Muscle layer of duodenum (tissue), 2 donors: ENCODE results near the gene GAD1.

Experiments
- H3K27ac ChIP-seq: one replicate; pipeline ENCODE4 v1.7.0; 2013; ENCODE audit warnings: mild to moderate bottlenecking, low read length
- H3K27me3 ChIP-seq: one replicate; pipeline ENCODE4 v1.7.0; 2013; ENCODE audit warnings: low read depth, mild to moderate bottlenecking, control low read depth, low read length
- H3K36me3 ChIP-seq, 2 donors: one replicate each; pipeline ENCODE4 v1.7.0; 2013; ENCODE audit warnings: low read length in 2 of 2, control low read depth in 1 of 2, mild to moderate bottlenecking in 1 of 2; ENCODE audit not compliant: insufficient read depth in 2 of 2, control insufficient read depth in 1 of 2
- H3K4me1 ChIP-seq, 2 donors: one replicate each; pipeline ENCODE4 v1.7.0; 2013; ENCODE audit warnings: low read length in 2 of 2, mild to moderate bottlenecking in 2 of 2, control low read depth in 1 of 2, moderate library complexity in 1 of 2; ENCODE audit not compliant: insufficient read depth in 2 of 2, control insufficient read depth in 1 of 2
- H3K4me3 ChIP-seq, 2 donors: one replicate each; pipeline ENCODE4 v1.7.0; 2013; ENCODE audit warnings: low read length in 2 of 2, low read depth in 1 of 2, mild to moderate bottlenecking in 1 of 2
- H3K9me3 ChIP-seq, 2 donors: one replicate each; pipeline ENCODE4 v1.7.0; 2013; ENCODE audit warnings: low read length in 2 of 2, control low read depth in 1 of 2, mild to moderate bottlenecking in 1 of 2; ENCODE audit not compliant: control insufficient read depth in 1 of 2
- donor health status: healthy.

Gene GAD1

GRCh38 chr2:170885130-170885791 lies 68.6 kb downstream of the GAD1 start:
- Histone ChIP-seq H3K4me3 (no peak overlapping the region), H3K4me1 (no peaks in the 10 kb centered on the region), H3K27ac (no peak overlapping the region), H3K36me3 (no peaks in the 10 kb centered on the region), H3K9me3 (no peaks in the 10 kb centered on the region), H3K27me3 (no peaks in the 10 kb centered on the region)

- no peaks in the 10 kb centered on the region for H3K36me3 ChIP-seq
- H3K27me3 ChIP-seq, result no peaks in the 10 kb centered on the region
- no peaks in the 10 kb centered on the region for H3K9me3 ChIP-seq
- H3K27ac ChIP-seq, result no peak overlapping the region
- no peaks in the 10 kb centered on the region for H3K4me1 ChIP-seq
- H3K4me3 ChIP-seq, result no peak overlapping the region
Measured at GRCh38 chr2:170886386-170886785, 69.7 kb downstream of the GAD1 start.

- no peak overlapping the region for H3K27ac ChIP-seq
- no peaks in the 10 kb centered on the region for H3K9me3 ChIP-seq
- H3K4me1 ChIP-seq, result no peaks in the 10 kb centered on the region
- no peak overlapping the region for H3K4me3 ChIP-seq
- no peaks in the 10 kb centered on the region for H3K36me3 ChIP-seq
- H3K27me3 ChIP-seq, result no peaks in the 10 kb centered on the region
Measured at GRCh38 chr2:170887496-170887895, 70.8 kb downstream of the GAD1 start.

DNA sequence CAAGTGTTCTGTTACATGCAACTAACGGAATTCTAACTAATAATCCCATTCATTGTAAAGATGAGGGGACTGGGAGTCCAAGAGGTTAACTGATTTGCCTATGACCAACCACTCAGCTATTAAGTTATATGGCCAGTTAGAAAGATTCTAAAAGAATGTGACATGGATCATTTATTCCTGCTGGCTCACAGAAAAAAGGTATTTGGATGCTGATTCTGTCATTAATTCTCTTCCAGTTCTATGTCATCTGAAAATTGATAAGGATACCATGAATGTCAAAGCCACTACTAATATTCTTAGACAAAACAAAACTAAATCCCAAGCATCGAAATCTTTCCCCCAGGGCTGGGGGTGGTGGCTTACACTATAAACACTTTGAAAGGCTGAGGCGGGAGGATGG lies 71.2 kb downstream of the GAD1 start:
- no peak overlapping the region for H3K27ac ChIP-seq

GRCh38 chr2:170891893-170892292 lies 75.2 kb downstream of the GAD1 start:
- Histone ChIP-seq H3K27me3 (no peaks in the 10 kb centered on the region), H3K9me3 (no peaks in the 10 kb centered on the region), H3K27ac (no peak overlapping the region), H3K4me3 (no peak overlapping the region), H3K4me1 (no peaks in the 10 kb centered on the region), H3K36me3 (no peaks in the 10 kb centered on the region)

More for the DNA sequence above, 71.2 kb downstream of the GAD1 start:
- Histone ChIP-seq H3K4me1 (no peaks in the 10 kb centered on the region), H3K9me3 (no peaks in the 10 kb centered on the region), H3K4me3 (no peak overlapping the region), H3K27me3 (no peaks in the 10 kb centered on the region), H3K36me3 (no peaks in the 10 kb centered on the region)

DNA sequence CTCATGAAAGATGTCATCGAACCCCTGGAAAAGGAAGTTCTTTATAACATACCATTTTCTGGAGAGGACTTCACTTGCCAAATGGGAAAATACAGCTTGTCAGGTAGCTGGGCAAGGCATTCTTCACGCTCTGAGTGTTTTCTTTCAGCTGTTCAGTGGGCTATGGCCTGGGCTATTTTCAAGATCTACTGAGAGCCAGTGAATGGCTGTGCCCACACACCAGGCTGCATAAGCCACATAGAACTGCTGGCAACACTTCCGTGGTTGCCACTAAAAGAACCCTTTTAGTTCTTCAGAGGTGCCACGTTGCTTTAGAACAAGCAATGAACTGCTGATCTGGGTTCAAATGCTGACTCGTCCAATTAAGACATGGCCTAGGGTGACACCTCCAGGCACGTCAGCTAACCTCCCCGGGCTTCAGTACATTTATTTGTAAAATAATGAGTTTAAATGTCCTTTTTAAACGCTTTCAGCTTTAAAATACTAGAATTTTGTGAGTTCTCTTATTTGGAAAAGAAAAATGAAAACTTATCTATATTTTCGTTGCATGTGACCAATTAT lies 75.8 kb downstream of the GAD1 start:
- no peak overlapping the region for H3K4me3 ChIP-seq
- H3K4me1 ChIP-seq, result no peaks in the 10 kb centered on the region
- H3K9me3 ChIP-seq, result no peaks in the 10 kb centered on the region
- H3K27ac ChIP-seq, result no peak overlapping the region
- H3K36me3 ChIP-seq, result no peaks in the 10 kb centered on the region
- no peaks in the 10 kb centered on the region for H3K27me3 ChIP-seq

DNA sequence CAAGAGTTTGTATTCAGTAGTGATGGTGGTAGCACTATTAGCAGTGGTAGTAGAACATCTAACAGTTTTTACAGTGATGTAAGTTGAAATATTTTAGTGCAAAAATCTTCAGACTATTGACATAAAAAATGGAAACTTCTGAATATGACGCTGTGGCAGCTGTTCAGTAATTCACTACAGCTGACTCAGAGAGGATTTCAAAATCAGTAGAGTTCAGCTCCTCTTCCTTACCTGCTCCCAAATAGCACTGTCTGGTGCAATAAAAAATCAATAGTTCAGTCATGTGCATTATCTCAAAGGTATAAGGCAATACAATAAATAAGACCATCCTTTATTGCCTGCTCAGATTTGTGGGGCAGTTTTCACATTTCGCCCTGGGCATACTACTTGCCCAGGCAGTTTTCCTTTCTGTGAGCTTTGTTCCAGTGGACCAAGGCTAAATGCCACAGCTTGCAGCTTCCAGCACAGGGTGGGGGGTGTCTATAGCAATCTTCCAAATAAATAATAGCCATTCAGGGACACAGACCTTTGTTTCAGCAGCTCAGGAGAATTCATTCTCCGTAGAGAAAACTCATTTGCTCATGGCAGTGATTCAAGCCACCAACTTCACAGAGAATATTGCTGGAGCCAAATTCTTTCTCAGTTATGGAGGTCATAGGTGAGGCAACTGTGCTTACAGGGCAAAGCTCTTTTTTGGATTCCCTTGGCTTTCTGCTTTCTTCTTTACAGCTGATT lies 78.5 kb downstream of the GAD1 start:
- H3K9me3 ChIP-seq, result no peaks in the 10 kb centered on the region
- no peak overlapping the region for H3K27ac ChIP-seq
- H3K4me3 ChIP-seq, result no peak overlapping the region
- no peaks in the 10 kb centered on the region for H3K36me3 ChIP-seq
- no peaks in the 10 kb centered on the region for H3K27me3 ChIP-seq
- H3K4me1 ChIP-seq, result no peaks in the 10 kb centered on the region

DNA sequence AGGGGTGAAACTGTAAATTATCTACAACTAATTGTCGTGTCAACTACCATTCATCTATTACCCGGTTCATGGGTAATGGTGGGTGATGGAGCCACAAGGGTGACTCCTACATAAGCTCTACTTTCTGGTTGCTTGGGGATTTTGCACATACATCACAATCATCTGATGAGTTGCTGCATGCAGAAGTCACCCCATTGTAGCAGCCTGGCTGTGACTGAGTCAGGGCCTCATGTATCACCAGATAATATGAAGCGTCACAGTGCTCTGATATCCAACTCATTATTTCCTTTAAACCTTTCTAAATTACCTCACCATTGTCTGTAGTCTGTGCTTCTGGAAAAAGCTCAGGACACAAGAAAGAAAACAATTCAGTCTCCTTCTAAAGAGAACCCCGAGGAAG lies 79.9 kb downstream of the GAD1 start:
- Histone ChIP-seq H3K4me1 (no peaks in the 10 kb centered on the region), H3K27ac (no peak overlapping the region), H3K27me3 (no peaks in the 10 kb centered on the region), H3K36me3 (no peaks in the 10 kb centered on the region), H3K4me3 (no peak overlapping the region), H3K9me3 (no peaks in the 10 kb centered on the region)

- Histone ChIP-seq H3K27ac (no peak overlapping the region), H3K27me3 (no peaks in the 10 kb centered on the region), H3K4me1 (no peaks in the 10 kb centered on the region), H3K9me3 (no peaks in the 10 kb centered on the region), H3K36me3 (no peaks in the 10 kb centered on the region), H3K4me3 (no peak overlapping the region)
Measured at GRCh38 chr2:170897108-170897507, 80.4 kb downstream of the GAD1 start.

- peaks cover 0 to 17% of the 10 kb centered on the region in 2 donors for H3K9me3 ChIP-seq
- no peak overlapping the region for H3K4me3 ChIP-seq
- H3K4me1 ChIP-seq, result no peaks in the 10 kb centered on the region
- H3K27me3 ChIP-seq, result no peaks in the 10 kb centered on the region
- H3K27ac ChIP-seq, result no peak overlapping the region
- no peaks in the 10 kb centered on the region for H3K36me3 ChIP-seq
Measured at GRCh38 chr2:170905864-170906263, 89.2 kb downstream of the GAD1 start.
